ENCODE results near the gene RCAN1.
"Not testable (repeated sequence)": the region's sequence is repeated elsewhere in the genome, so short reads cannot be mapped to it uniquely, and the experiment has no call there.

Gene RCAN1

DNA sequence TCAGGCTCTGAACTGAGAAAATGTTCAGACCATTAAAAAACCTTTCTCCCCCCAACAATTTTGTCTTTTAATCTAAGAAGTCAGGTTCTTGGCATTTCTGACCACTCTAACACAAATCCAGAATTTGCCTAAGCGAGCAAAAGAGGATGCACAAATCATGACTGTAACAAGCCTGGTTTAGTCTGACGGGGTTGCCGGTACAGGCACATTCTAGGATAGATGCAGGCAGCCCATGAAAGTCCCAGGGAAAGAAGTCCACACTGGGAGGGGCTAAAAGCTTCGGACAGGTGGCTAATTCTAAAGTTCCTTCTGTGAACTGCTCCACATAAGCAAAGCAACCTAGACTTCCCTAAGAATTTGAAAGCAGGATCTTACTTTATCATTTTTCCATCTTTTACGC lies 54.9 kb downstream of the RCAN1 start:
- FAIRE-seq (no peak), DNase-seq (ENCODE audit: insufficient read length, low spot score) (no peak)
- TF ChIP-seq, protein P1, sequence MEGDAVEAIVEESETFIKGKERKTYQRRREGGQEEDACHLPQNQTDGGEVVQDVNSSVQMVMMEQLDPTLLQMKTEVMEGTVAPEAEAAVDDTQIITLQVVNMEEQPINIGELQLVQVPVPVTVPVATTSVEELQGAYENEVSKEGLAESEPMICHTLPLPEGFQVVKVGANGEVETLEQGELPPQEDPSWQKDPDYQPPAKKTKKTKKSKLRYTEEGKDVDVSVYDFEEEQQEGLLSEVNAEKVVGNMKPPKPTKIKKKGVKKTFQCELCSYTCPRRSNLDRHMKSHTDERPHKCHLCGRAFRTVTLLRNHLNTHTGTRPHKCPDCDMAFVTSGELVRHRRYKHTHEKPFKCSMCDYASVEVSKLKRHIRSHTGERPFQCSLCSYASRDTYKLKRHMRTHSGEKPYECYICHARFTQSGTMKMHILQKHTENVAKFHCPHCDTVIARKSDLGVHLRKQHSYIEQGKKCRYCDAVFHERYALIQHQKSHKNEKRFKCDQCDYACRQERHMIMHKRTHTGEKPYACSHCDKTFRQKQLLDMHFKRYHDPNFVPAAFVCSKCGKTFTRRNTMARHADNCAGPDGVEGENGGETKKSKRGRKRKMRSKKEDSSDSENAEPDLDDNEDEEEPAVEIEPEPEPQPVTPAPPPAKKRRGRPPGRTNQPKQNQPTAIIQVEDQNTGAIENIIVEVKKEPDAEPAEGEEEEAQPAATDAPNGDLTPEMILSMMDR (IDR thresholded peaks at IDR 0.05; ENCODE audit: insufficient read depth, missing control alignments): no peak

DNA sequence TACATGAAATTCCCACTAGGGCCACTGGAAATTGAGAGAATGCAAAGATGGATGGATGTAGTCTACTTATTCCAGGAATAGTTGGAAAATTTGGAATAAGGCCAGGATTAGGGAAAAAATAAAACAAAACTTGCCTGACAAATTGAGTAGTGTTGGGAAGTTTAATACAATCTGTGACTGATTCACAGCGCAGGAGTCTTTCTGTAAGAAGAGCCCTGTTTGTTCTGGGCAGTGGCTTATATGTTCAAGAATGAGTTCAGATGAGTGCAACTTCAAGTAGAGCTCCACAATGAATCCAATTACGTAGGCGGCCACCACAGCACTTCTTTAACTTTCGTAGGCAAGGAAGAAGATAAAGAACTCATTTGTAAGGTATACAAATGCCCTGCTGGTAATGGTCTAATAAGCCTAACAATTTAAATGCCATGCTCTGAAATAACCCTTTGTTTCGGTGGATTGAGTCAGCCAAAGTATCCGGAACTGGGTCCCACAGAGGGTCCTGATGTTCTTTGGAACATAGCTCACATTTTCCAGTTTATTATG lies 55.8 kb downstream of the RCAN1 start:
- FAIRE-seq (no peak), DNase-seq (ENCODE audit: insufficient read length, low spot score) (no peak)
- TF ChIP-seq, protein P1 (IDR thresholded peaks at IDR 0.05; ENCODE audit: insufficient read depth, missing control alignments): no peak

- DNase-seq (ENCODE audit: insufficient read length, low spot score) (no peak), FAIRE-seq (no peak)
- TF ChIP-seq, protein P1 (IDR thresholded peaks at IDR 0.05; ENCODE audit: insufficient read depth, missing control alignments): no peak
These were observed 56.7 kb downstream of the RCAN1 start for GRCh38 chr21:34558166-34558565.

GRCh38 chr21:34557261-34557660 lies 57.7 kb downstream of the RCAN1 start:
- no peak for FAIRE-seq
- TF ChIP-seq, protein P1 (IDR thresholded peaks at IDR 0.05; ENCODE audit: insufficient read depth, missing control alignments): no peak
- DNase-seq (ENCODE audit: insufficient read length, low spot score): no peak

- DNase-seq (ENCODE audit: insufficient read length, low spot score); FAIRE-seq: not testable (repeated sequence)
These were observed 60.2 kb downstream of the RCAN1 start for GRCh38 chr21:34554670-34555069.

- no peak for DNase-seq (ENCODE audit: insufficient read length, low spot score)
- no peak for FAIRE-seq
- TF ChIP-seq, protein P1 (IDR thresholded peaks at IDR 0.05; ENCODE audit: insufficient read depth, missing control alignments): no peak
These were observed 60.7 kb downstream of the RCAN1 start for GRCh38 chr21:34554227-34554626.

GRCh38 chr21:34553151-34553952 lies 61.6 kb downstream of the RCAN1 start:
- FAIRE-seq (no peak), DNase-seq (ENCODE audit: insufficient read length, low spot score) (no peak)
- TF ChIP-seq, protein P1 (IDR thresholded peaks at IDR 0.05; ENCODE audit: insufficient read depth, missing control alignments): no peak
